Stimulated activated CD8-positive, alpha-beta memory T cell treated with anti-CD3 and anti-CD28 coated beads, Interleukin-15, amount 100 ng/mL, for 1 hour (primary cell): ENCODE measurements around the gene TWSG1.
"Not testable (repeated sequence)": the region's sequence is repeated elsewhere in the genome, so short reads cannot be mapped to it uniquely, and the experiment has no call there.

Experiments used
- DNase-seq: peaks from one replicate; pipeline ENCODE4 v3.0.0-alpha.2; 2020; ENCODE audit warnings: low read depth

TWSG1 gene

DNA sequence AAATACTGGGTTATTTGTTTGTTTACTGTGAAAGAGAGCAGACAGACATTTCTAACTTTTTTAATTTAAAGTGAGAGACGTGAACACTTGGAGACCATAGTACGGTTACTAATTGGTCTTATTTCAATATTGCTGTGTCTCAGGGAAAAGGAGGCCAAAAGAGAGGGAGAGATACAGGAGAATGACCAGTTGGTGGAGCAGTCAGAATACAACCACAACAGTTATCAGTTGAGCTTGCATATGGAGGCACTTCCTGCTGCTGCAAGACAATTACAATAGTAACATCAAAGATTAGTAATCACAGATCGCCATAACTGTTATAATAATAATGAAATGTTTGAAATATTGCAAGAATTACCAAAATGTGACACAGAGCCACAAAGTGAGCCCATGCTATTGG is 58.2 kb downstream of the TWSG1 start:
- no peak for DNase-seq

DNA sequence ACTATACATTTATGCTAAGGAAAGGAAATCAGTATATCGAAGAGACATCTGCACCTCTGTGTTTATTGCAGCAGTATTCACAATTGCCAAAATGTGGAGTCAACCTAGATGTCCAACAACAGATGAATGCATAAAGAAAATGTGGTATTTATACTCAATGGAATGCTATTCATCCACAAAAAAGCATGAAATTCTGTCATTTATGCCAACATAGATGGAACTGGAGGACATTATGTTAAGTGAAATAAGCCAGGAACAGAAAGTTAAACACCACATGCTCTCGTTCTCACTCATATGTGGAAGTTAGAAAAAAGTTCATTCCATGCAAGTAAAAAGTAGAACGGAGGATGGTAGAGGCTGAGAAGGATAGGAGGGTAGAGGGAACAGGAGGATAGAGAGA is 59.5 kb downstream of the TWSG1 start:
- no peak for DNase-seq

DNA sequence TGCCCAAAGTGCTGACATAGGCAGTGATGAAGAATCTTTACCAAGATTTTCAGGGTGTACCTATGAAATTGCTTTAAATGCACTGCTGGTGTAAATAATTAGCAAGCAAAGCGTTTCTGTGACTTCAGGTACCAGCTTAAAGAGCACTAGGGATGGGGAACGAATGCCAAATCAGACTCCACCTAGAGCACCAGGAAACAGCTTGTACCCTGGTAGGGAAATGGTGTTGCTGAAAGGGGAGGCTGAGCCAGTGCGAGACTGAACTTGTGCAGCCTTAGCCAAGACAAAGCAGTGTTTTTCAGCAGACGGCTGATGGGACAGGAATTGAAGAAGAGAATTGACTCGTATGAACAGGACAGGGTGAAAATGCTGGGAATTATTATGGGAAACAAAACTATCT is 65.6 kb downstream of the TWSG1 start:
- no peak for DNase-seq

DNA sequence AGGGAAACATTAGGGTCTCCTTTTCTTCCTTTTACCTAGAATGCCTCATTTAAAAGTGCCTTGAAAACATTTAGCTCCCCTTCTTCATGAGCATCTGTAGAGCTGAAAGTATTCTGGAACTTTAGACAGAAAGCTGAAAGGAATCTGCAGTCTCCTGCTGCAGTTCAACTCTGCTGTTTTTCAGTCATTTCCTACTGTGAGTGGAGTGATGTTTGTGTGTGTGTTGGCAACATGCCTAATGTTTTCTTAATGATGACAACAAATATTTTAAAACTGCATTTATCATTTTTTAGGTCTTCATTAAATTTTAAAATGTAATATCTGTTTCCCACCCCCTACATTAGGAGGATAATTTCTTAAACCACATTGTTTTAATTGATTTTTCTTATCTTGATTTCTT is 66.6 kb downstream of the TWSG1 start:
- DNase-seq, result no peak

DNA sequence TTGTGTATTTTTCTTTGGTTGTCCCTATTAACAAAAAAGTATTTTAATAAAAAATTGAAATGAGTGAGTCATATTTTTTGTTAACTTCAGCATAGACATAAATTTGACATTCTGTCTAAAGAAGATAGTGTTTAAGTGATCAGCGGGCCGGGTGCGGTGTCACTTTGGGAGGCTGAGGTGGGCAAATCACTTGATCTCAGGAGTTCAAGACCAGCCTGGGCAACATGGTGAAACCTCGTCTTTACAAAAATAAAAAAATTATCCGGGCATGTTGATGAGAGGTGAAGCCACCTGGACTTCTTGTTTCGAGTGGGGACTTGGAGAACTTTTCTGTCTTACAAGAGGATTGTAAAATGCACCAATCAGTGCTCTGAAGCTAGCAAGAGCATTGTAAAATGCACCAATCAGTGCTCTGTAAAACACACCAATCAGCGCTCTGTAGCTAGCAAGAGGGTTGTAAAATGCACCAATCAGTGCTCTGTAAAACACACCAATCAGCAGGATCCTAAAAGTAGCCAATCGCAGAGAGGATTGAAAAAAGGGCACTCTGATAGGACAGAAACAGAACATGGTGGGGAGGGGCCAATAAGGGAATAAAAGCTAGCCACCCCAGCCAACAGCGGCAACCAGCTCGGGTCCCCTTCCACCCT is 67.9 kb downstream of the TWSG1 start:
- DNase-seq, result not testable (repeated sequence)

DNA sequence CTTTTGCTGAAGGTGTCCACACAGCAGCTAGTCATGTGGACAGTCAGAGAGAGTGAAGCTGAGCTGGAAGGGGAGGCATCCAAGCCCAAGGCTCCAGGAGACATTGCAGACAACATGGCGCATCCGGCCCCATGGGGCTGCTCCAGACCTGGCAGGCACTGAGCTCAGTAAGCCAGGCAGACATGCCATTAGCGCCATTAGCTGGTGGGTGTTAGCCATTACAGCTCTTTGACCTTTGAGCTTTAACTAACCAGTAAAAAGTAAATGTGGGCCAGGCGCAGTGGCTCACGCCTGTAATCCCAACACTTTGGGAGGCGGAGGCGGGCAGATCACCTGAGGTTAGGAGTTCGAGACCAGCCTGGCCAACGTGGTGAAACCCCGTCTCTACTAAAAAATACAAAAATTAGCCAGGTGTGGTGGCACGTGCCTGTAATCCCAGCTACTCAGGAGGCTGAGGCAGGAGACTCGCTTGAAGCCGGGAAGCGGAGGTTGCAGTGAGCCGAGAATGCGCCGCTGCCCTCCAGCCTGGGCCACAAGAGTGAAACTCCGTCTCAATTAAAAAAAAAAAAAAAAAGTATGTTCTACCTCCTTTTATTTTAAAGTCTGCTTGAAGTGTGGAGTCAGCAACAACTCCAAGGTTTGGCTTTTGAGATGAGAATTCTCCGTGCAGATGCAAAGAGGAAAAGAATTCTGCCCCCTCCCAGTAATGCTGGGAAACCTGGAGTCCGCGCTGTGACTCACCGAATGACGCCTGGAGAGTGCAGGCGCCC is 69.4 kb downstream of the TWSG1 start:
- DNase-seq, result no peak

DNA sequence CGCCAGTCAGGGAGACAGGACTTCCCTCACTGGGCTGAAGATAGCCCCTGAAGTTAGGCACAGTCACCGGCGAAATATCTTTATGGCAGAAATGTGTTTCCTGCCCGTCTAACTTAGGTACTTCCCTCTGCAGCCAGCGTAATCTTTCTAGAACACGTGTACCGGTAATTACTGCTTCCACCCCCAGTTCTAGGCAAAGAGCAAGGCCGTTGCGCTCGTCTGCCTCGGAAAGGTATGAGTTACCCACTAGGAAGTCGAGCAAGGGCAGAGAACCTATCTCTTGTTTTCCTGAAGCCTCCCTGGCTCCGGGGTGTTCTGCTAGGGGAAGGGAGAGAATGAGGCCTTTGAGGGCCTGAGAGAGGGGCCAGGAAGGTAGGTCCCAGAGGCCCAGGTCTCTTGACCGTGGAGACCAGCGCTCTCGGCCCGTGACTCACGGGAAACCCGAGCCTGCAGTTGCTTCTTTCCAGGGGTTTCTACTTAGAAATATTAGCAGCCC is 70.0 kb downstream of the TWSG1 start:
- no peak for DNase-seq

DNA sequence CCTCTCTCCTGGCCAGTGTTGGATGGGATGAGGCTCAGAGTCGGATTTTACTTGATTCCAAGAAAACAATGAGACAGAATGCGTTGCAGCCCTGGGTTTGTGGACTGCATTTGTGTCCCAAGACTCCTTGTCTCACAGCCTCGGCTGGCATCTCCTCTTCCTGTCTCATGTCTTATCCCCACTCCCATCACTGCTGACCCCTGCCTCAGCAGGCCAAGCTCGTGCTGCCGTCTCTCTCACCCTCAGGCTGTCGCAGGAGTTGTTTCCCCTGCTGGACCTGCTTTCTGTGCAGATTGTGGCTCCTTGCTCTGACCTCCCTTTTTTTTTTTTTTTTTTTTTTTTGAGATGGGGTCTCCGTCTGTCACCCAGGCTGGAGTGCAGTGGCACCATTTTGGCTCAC is 70.6 kb downstream of the TWSG1 start:
- DNase-seq, result no peak

DNA sequence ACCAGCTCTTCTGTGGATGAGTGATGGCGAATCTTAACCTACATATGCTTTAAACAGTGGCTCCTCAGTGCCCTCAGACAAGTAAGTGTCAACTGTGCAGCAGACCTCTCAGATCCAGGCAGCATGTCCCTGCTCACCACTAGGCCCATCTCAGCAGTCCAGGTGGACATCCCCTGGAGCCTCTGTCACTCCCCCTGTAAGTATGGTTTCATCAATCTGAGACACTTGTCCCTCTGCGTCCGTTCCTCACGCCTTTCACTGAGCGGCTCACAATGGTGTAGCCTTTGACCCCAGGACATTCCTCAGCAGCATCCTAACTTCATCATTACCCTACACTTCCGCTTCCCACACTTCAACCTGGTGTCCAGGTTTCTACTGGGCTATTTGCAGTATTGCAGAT is 71.4 kb downstream of the TWSG1 start:
- DNase-seq, result no peak

DNA sequence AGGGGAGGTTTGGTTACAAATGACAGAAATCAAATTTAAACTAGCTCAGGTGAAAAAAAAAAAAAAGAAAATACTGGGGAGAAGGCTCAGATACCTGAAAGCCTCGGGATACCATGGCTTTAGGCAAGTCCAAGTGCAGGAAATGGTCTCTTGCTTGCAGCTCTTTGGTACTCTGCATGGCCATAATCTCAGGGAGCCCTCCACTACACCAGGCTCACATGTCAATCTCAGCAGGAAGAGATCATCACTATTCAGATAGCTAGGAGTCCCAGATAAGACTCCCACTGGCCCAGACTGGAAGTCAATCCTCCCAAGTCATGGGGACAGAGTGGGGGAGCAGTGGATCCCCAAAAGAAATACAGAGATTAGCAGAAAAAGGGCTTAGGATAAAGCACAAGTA is 75.9 kb downstream of the TWSG1 start:
- DNase-seq, result no peak

DNA sequence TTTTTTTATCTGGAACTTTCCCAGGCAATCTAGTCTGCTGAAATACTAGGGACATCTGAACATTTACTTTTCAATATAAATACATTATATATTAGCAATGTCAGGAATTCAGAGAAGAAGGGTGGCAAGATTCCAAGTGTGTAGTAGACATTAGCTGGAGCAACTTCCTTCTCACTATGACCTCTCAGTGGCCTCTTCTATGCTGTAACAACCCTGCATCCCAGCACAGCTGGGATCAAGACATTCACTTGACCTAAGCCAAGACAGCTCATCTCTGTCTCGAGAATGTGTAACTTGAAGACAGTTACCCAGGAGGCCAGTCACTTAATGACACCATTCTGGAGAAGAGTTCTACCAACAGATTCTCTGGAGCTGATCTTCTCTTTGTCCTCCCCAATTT is 79.0 kb downstream of the TWSG1 start:
- no peak for DNase-seq

DNA sequence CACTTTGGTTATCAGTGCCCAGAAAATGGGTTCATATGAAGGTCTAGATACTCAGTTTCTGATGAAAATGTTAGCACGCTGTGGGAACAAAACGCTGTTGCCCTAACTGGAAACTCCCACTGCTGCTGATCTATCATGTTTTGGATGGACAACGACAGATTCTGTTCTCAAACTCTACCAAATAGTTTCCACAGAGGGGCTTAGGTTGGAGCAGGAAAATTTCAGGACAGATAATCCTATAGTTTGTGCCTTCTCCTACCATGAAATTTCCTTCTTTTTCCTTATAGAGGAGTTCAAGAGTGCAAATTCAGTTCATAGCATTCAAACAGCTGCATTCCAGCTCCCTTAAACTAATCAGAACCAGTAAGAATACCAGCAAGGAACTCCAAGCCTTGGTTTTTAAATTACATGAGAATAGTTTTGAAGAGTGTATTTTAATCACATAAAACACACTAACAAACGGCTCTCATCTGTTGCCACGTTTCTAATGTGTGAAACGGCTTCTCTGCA is 82.0 kb downstream of the TWSG1 start:
- no peak for DNase-seq

DNA sequence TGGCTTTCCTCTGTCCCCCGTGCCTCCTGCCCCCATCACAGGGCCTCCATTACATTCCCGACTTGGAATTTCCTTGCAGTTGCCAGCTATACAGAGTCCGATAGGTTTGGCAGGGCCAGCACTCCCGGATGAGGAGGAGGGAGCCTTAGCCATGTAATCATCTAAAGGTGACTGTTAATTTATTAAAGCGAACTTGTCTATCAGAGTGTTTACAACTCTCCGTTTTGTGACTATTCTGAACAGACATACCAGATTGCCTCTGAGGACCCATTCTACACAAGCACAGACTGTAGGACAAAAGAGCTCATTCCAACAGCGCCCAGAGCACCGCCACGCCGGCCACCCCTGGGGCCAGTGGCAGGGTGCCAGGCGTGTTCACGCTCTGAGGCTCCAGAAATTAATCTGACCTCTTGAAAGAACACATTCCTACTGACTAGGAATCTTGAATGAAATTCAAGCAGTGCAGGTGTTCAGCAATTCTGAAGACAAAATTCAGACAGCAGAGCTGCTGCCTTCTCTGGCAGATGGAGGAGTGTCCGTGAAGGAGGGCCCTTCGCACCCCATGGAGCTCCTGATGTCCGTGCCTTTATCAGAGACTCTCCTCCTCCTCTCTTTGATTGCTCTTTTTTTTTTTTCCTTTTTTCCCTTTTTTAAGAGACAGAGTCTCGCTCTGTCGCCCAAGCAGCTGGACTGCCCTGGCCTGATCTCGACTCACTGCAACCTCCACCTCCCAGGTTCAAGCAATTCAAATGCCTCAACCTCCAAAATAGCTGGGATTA is 82.7 kb downstream of the TWSG1 start:
- DNase-seq, result no peak

DNA sequence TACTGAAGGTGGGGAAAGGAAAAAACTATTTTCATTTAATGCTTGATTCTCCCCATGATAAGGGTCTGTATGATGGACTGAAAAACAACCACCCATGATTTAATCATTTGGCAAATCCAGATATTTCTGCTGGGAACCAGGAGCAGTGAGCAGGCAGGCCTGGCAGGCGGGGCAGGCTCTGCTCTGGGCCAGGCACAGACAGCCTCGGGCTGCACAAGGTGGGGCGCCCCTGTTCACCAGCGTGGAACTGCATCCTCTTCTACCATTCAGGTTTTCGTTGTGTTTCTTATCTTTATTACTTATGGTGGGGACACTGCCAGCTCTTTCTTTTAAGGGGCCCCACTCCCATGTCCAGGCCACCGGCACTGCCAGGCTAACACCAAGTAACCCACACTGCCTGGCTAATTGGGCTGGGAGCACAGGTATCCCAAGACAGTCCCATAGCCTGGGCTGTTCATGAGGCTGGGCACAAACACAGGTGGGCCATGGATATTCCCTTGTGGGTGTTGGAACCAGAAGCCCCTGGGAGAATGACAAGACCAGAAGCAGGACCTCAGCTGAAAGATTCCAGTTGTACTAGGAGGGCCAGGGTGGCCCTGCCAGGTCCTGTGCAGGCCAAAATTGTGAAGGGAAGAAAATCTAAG is 83.6 kb downstream of the TWSG1 start:
- DNase-seq, result no peak

DNA sequence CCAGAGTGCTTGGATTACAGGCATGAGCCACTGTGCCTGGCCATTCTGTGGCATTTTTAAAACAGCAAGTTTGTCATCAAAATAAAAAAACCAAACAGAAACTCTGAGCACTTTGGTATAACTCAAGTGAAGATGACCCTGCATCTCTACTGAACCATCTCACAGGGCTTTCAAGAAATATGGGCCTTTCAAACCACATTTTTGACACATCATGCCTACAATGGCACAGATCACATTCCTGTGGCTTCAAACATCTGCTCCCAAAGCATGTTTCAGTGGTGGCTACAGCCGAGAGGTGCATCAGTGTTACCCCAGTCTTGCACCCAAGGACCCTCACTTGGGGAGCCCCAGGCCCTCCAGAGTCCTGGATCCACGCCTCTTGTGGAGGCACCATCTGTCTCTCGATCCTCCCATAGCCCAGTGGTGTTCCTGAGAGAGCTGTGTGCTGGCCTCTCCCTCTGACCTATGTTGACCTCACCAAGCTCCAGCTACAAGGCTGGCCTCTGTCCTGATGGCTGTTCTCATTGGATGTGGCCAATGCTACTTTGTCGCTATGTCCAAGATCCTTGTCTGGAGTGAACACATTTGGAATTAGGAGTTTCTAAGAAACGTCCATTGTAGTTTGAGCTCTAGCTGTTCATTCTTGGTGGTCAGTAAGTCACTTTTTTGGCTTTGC is 85.5 kb downstream of the TWSG1 start:
- DNase-seq, result no peak

DNA sequence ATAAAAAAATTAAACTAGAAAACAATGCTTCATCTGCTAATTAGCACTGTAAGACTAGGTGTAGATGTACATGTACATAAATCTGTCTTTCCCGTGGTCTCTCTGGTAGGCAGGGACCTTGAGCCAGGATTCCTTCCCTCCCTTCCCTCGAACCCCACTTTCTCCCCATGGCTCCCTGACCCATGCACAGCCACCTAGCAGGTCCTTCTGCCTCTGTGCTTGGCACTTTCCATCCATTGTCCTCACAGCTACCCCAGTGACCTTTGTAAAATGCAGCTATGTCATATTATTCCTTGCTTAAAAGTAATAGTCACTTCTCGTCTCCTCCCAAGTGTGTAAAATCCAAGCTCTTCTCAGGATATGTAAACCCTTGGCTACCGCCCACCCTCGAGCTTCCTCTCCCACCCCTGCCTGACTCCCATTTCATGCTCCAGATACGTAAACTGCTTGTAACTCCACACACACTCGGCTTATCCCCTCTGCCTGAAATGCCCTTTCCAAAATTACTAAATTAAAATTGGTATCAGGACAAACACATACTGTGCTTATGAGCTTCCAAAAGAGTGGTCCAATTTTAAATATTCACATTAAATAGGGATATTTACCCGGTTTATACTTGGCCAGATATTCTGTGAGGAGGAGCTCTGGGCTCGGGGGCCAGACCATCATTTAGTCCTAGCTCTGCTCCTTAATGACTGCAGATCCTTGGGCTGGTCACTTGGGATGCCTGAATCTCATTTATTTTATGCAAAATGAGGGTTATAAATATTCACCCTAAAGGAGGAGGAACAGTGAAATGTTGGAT is 86.7 kb downstream of the TWSG1 start:
- DNase-seq, result no peak

DNA sequence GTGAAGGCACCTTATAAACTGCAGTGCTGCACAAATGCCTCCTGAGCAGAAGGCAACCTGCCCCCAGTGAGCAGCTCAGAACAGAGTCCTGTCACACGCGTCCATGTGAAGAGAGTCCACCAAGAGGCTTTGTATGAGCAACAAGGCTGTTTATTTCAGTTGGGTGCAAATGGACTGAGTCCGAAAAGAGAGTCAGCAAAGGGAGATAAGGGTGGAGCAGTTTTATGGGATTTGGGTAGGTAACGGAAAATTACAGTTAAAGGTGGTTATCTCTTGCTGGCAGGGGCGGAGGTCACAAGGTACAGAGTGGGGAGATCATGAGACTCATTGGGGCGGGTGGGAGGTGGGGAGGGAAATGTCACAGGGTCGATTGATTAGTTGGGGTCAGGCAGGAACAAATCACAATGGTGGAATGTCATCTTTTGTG is 87.3 kb downstream of the TWSG1 start:
- no peak for DNase-seq

DNA sequence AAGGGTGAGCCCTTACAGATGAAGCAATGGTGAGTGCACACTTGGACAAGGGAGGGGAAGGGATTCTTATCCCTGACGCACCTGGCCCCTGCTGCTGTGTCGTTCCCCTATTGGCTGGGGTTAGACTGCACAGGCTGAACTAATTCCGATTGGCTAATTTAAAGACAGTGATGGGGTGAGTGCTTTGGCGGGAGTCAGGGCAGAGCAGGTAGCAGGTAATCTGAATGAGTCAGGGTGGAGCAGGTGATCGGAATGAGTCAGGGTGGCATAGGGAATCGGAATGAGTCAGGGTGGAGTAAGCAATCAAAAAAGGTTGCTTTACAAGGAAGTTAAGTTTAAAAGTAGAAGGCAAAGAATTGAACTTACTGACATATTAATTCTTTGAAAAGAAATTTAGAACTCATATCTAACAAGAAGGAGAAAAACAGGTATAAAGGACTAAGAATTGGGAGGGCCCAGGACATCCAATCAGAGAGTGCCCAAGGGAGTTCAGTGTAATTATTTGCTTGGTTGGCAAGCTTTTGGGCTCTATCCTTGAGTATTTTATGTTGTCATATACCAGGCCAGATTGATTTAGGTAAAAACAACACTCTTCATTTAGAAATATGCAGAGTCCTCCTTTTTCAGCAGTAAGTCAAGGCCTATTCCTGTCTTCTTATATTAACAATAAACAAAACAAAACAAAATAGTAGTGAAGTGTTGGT is 88.4 kb downstream of the TWSG1 start:
- DNase-seq, result no peak

DNA sequence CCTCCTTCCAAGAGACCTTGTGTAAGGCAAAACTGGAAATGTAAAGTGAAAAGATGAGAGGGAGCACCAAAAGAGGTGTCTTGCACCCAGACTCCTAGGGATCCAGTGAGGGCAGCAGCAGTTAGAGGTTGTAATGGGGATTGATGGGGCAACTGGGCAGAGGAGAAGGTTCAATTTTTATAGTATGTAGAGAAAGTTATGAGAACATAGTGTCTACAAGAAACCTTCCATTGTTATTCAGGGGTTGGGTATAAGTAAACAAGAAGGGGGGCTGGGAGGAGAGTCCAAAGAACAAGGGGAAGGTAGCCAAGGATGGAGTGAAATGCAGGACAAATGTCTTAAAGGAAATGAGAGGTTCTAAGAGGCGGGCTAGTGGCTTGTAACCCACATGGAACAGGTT is 89.1 kb downstream of the TWSG1 start:
- DNase-seq, result not testable (repeated sequence)

DNA sequence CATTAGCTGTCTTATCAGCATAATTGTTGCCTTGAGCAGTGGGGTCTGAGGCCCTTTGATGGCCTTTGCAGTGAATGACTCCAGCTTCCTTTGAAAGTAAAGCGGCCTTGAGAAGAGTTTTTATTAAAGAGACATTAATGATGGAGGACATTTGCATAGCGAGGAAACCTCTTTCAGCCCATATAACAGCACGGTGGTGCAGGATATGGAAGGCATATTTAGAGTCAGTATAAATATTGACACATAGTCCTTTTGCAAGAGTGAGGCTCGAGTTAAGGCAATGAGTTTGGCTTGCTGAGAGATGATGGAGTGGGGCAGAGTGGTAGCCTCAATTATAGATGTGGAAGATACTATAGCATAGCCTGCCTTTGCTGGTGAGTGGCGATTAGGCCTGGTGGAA is 89.7 kb downstream of the TWSG1 start:
- DNase-seq, result not testable (repeated sequence)
